ENCODE measurements around the gene PRKAA2. TPM values are rescaled to one million over a fixed set of nuclear protein-coding genes. Genes with fewer than 3 reads are reported as not detected.

Gene PRKAA2
- polyA plus RNA-seq, 1 experiment: 0.70 TPM

DNA sequence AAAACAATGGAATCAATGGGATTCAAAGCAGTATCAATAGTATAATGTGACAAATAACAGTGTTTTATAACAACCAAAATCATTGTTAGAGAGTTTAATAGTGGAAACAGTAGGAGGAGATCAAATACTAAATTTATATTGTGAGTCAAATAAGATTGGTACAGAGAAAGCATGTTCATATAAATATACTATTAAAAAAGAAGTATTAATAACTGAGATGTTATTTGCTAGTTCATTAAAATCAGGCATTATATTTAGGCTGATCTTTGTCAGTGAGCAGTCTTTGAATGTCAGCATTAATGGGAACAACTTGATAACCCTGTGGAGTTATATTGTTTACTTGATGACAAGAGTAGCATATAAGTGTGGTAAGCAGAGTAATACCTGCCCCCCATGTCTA is 30.6 kb downstream of the PRKAA2 start:
- CTCF ChIA-PET: no interaction called here
- POLR2A ChIA-PET: no interaction called here
- Histone ChIP-seq H3K36me3 (ENCODE audit: control insufficient read depth, insufficient read depth, low read length) (no peaks in the 10 kb centered on the region), H3K4me3 (ENCODE audit: low read depth, low read length) (no peak overlapping the region), H3K27me3 (ENCODE audit: control insufficient read depth, insufficient read depth, low read length) (no peaks in the 10 kb centered on the region)
- TF ChIP-seq, protein P1, sequence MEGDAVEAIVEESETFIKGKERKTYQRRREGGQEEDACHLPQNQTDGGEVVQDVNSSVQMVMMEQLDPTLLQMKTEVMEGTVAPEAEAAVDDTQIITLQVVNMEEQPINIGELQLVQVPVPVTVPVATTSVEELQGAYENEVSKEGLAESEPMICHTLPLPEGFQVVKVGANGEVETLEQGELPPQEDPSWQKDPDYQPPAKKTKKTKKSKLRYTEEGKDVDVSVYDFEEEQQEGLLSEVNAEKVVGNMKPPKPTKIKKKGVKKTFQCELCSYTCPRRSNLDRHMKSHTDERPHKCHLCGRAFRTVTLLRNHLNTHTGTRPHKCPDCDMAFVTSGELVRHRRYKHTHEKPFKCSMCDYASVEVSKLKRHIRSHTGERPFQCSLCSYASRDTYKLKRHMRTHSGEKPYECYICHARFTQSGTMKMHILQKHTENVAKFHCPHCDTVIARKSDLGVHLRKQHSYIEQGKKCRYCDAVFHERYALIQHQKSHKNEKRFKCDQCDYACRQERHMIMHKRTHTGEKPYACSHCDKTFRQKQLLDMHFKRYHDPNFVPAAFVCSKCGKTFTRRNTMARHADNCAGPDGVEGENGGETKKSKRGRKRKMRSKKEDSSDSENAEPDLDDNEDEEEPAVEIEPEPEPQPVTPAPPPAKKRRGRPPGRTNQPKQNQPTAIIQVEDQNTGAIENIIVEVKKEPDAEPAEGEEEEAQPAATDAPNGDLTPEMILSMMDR (IDR thresholded peaks at IDR 0.05; ENCODE audit: insufficient read depth, low read depth, low read length): no peak
- DNase-seq (ENCODE audit: low read depth): no peak

DNA sequence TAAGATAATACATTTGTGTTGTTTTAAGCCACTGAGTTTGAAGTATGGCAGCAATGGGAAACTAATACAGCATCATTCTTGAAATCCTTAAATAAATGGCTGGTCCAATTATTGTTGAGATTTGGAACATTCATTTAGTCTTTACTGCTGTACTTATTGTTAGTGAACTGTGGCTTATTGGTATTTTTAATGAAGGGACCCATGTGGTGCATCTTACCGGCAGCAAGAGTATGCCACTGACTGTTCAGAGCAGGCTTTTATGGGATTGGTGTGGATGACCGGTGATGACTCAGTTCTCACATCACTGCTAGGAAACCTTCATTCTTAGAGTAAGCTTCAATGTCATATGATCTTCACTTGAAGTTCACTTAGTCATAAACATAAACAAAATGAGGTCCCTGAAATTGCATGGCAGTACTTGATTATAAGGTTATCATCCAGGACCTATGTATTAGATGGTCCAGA is 31.5 kb downstream of the PRKAA2 start:
- peak; percentile 70 for DNase-seq (ENCODE audit: low read depth)
- ChIA-PET CTCF (interaction anchor here (0.8 kb wide), 1 partner anchor 16 kb away, joined by 3 read pairs; no protein-coding TSS in a partner anchor), POLR2A (interaction anchor here (0.7 kb wide), 1 partner anchor 190 kb away, joined by 3 read pairs; no protein-coding TSS in a partner anchor)
- Histone ChIP-seq H3K36me3 (ENCODE audit: control insufficient read depth, insufficient read depth, low read length) (no peaks in the 10 kb centered on the region), H3K27me3 (ENCODE audit: control insufficient read depth, insufficient read depth, low read length) (no peaks in the 10 kb centered on the region), H3K4me3 (ENCODE audit: low read depth, low read length) (no peak overlapping the region)
- TF ChIP-seq, protein P1 (IDR thresholded peaks at IDR 0.05; ENCODE audit: insufficient read depth, low read depth, low read length): no peak

DNA sequence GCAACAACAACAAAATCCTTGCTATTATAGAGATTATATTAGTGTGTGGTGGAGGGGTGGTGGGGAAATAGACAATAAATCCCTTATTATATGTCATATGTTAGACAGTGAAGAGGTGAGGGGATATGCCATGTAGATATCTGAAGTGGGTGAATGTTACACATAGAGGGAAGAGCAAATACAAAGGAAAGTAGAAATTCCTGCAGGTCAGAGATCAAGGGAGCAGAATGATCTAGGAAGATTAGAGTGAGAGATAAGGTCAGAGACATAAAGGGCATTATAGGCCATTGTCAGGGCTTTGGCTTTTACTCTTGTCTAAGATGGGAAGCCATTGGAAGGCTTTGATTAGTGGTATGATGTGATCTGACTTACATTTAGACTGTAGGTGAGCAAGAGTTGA is 38.5 kb downstream of the PRKAA2 start:
- Histone ChIP-seq H3K36me3 (ENCODE audit: control insufficient read depth, insufficient read depth, low read length) (no peaks in the 10 kb centered on the region), H3K4me3 (ENCODE audit: low read depth, low read length) (no peak overlapping the region), H3K27me3 (ENCODE audit: control insufficient read depth, insufficient read depth, low read length) (no peaks in the 10 kb centered on the region)
- no peak for DNase-seq (ENCODE audit: low read depth)
- TF ChIP-seq, protein P1 (IDR thresholded peaks at IDR 0.05; ENCODE audit: insufficient read depth, low read depth, low read length): no peak
- ChIA-PET POLR2A (no interaction called here), CTCF (no interaction called here)

DNA sequence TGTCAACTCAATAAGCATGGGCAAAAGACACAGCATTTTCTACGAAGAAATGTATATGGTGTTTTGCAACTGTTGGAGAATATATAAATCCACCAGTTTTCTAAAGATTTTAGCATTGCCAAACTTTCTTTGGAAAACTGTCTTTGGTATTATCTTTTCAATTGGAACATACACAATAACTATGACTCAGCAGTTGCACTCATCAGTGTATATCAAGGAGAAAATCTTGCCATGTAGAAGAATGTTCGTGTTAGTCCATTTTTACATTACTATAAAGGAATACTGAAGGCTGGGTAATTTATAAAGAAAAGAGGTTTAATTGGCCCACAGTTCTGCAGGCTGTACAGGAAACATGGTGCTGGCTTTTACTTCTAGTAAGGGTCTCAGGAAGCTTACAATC is 41.1 kb downstream of the PRKAA2 start:
- TF ChIP-seq, protein P1 (IDR thresholded peaks at IDR 0.05; ENCODE audit: insufficient read depth, low read depth, low read length): no peak
- CTCF ChIA-PET: no interaction called here
- no peaks in the 10 kb centered on the region for H3K27me3 ChIP-seq (ENCODE audit: control insufficient read depth, insufficient read depth, low read length)
- POLR2A ChIA-PET: no interaction called here
- DNase-seq (ENCODE audit: low read depth): no peak
- no peak overlapping the region for H3K4me3 ChIP-seq (ENCODE audit: low read depth, low read length)
- H3K36me3 ChIP-seq (ENCODE audit: control insufficient read depth, insufficient read depth, low read length): no peaks in the 10 kb centered on the region

DNA sequence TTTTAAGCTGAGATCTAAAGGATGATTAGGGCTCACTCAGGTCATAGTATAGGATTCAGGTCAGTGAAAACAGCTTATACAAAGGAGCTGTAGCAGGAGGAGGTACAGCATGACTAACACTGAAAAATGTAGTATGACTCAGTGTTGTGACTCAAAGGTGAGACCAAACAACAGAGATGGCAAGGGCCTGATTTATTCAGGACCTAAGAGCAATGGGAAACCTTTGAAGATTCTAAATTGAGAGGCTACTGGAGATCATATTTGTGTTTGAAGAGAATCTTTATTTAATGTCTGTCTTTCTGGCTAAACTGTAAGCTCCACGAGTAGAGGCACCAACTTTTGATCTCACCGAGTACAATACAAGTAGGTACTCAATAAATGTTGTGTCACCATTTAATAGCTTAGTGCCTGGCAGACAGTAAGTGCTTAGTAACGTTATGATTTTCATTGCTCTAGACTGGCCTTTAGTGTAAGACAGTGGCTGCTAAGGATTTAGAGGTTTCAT is 43.5 kb downstream of the PRKAA2 start:
- Histone ChIP-seq H3K27me3 (ENCODE audit: control insufficient read depth, insufficient read depth, low read length) (no peaks in the 10 kb centered on the region), H3K36me3 (ENCODE audit: control insufficient read depth, insufficient read depth, low read length) (no peaks in the 10 kb centered on the region), H3K4me3 (ENCODE audit: low read depth, low read length) (no peak overlapping the region)
- POLR2A ChIA-PET: no interaction called here
- peak; percentile 20 for DNase-seq (ENCODE audit: low read depth)
- CTCF ChIA-PET: interaction anchor here (0.6 kb wide), 1 partner anchor 21 kb away, joined by 3 read pairs; no protein-coding TSS in a partner anchor
- TF ChIP-seq, protein P1 (IDR thresholded peaks at IDR 0.05; ENCODE audit: insufficient read depth, low read depth, low read length): no peak
